ENCODE measurements around the gene NES.

DNA sequence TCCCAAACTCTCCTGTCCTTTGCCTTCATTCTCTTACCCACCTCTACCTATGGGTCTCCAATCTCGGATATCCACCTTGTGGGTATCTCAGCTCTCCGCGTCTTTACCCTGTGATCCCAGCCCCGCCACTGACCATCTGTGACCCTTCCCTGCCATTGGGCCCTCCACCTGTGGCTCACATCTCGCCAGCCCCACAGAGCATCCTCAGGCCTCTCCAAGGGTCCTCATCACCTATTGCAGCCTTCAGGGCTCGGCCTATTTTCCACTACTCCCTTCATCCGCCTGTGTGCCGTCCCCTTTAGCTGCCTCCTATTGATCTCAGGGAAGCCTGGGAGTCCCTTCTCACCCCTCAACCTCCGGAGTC lies 24.2 kb downstream of the NES start:
- TF ChIP-seq, protein P1, sequence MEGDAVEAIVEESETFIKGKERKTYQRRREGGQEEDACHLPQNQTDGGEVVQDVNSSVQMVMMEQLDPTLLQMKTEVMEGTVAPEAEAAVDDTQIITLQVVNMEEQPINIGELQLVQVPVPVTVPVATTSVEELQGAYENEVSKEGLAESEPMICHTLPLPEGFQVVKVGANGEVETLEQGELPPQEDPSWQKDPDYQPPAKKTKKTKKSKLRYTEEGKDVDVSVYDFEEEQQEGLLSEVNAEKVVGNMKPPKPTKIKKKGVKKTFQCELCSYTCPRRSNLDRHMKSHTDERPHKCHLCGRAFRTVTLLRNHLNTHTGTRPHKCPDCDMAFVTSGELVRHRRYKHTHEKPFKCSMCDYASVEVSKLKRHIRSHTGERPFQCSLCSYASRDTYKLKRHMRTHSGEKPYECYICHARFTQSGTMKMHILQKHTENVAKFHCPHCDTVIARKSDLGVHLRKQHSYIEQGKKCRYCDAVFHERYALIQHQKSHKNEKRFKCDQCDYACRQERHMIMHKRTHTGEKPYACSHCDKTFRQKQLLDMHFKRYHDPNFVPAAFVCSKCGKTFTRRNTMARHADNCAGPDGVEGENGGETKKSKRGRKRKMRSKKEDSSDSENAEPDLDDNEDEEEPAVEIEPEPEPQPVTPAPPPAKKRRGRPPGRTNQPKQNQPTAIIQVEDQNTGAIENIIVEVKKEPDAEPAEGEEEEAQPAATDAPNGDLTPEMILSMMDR (IDR thresholded peaks at IDR 0.05), result no peak
- no peak for TF ChIP-seq SIN3A (IDR thresholded peaks at IDR 0.05; ENCODE audit: borderline replicate concordance, insufficient read depth, low read depth, low read length)
- TF ChIP-seq, protein P2, sequence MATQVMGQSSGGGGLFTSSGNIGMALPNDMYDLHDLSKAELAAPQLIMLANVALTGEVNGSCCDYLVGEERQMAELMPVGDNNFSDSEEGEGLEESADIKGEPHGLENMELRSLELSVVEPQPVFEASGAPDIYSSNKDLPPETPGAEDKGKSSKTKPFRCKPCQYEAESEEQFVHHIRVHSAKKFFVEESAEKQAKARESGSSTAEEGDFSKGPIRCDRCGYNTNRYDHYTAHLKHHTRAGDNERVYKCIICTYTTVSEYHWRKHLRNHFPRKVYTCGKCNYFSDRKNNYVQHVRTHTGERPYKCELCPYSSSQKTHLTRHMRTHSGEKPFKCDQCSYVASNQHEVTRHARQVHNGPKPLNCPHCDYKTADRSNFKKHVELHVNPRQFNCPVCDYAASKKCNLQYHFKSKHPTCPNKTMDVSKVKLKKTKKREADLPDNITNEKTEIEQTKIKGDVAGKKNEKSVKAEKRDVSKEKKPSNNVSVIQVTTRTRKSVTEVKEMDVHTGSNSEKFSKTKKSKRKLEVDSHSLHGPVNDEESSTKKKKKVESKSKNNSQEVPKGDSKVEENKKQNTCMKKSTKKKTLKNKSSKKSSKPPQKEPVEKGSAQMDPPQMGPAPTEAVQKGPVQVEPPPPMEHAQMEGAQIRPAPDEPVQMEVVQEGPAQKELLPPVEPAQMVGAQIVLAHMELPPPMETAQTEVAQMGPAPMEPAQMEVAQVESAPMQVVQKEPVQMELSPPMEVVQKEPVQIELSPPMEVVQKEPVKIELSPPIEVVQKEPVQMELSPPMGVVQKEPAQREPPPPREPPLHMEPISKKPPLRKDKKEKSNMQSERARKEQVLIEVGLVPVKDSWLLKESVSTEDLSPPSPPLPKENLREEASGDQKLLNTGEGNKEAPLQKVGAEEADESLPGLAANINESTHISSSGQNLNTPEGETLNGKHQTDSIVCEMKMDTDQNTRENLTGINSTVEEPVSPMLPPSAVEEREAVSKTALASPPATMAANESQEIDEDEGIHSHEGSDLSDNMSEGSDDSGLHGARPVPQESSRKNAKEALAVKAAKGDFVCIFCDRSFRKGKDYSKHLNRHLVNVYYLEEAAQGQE (IDR thresholded peaks at IDR 0.05; ENCODE audit: insufficient read depth in 1 of 2, low read depth in 2 of 2, low read length in 1 of 2), result no peak
